ENCODE measurements around the gene SCN3B. TPM values are rescaled to one million over a fixed set of nuclear protein-coding genes. Genes with fewer than 3 reads are reported as not detected.

SCN3B gene
- total RNA-seq, 1 experiment from 2014 or later, result not detected

DNA sequence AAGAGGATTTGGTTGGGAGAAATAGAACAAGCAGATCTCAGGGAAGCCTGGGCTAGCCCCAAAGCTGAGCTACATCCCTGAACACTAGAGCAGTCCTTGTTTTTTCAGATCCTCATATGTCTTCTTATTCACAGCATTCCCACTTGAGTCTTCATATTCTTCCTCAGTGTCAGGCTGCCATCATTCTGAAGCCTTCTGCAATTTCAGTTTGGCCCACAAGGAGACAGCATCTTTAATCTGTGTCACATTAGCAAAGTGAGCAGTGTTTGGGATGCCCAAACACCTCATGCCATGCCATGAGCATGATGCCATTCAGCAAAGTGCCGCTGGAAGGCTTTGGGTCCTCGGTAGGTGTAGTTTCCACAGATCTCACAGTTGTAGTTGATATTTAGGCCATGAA lies 56.6 kb downstream of the SCN3B start:
- DNase-seq (ENCODE audit: low read depth), result no peak

- DNase-seq (ENCODE audit: low read depth), result no peak
These were observed 59.5 kb downstream of the SCN3B start for GRCh38 chr11:123594921-123595320.

DNA sequence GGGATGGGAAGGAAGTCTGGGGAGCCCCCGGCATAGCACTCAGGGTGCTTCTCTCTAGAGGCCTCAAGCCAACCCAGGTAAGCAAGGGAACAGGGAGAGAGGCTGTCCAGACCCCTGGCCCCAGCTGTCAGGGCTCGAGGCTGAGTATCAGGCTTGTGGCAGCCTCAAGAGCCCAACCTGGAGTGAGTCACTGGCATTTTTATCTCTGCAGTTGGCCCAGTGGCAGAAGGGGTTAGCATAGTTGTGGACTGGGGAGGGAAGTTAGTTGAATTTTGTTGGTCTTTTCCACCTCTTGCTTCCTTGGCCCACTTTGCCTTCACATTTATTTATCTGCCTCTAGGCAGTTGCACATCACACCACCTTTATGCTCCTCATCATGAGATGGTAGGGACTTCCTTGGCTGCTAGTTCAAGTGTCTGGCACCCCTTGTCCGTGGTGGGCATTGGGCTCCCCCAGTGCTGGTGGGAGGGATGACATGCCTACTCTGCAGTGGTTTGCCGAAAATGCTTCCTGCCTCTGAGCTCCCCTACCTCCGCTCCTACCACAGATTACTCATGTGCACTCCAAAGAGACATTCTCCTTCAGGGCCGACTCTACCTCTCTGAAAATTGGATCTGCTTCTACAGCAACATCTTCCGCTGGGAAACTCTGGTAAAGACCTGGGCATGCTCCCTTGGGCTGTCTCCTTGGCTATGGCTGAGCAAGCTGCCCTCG lies 60.1 kb downstream of the SCN3B start:
- DNase-seq (ENCODE audit: low read depth), result peak; percentile 76

- DNase-seq (ENCODE audit: low read depth), result no peak
These were observed 60.9 kb downstream of the SCN3B start for GRCh38 chr11:123593570-123593969.

DNA sequence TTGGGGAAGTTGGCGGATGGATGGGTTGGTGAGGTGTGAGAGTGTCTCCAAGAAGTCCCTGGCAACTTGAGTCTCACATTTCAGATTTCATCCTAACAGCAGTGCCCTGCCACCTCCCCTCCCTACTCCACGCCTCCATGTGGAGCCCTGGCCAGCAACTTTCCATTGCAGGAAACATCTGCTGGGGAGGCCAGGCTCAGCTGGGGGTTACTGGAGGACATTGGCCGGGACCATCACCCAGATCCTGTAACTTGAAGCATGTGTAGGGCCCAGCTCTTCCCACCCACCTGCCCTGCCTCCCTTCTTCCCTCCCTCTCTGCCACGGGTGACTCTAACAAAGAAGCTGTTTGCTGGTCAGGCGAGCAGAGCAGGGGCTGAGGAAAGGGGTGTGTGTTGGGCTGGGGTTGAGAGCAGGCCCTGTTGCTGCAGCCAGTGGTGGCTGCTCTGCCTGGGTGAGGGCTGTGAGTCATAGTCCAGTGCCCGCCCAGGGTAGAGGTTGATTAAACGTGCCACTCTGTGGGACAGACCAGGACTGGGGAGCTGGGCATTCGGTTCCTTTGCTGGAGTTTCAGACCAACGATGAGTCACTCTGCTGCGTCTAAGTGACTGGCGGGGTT lies 64.0 kb downstream of the SCN3B start:
- DNase-seq (ENCODE audit: low read depth), result peak; percentile 96

DNA sequence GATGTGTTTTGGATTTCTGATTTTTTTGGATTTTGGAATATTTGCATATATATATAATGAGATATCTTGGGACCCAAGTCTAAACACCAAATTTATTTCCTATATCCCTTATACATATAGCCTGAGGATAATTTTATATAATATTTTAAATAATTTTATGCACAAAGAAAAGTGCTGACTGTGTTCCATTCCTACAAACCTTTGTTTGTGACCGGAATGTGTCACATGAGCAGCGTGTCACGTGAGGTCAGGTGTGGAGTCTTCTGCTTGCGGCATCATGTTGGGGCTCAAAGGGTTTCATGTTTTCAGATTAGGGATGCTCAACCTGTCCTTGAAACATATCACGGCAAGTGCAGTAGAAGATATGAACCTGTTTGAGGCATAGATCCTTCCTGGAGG lies 65.6 kb downstream of the SCN3B start:
- no peak for DNase-seq (ENCODE audit: low read depth)

DNA sequence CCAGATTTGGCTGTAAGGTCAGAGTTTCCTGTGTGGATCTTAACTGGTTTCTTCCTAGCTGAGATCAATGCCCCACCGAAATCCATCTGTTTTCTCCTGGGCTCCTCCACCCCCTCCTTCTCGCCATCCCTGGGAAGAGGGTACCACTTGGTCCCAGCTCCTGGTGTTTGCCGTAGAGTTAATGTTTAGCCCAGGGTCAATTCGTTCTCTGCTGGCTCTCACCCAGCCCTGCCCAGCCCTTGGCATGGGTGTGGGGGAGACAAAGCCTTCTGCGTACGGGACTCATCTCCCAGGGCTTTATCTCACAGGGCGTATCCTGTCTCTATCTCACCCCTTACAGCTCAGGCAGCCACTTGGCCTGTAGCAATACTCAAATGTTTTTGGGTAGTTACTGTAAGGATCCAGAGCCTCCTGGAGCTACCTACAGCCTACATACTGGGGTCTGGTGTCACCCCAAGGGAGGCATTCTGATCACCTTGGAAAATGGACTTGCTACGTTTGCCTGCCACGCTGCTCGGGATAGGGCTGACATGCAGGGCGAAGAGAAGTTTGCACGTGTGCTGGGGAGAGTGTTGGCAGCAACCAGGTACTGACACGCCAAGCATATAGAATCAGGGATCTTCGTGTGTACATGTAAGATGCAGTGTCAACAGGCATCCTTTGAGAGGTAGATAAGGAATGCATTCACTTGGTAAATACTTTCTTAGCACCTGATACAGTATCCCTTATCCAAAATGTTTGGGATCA lies 66.1 kb downstream of the SCN3B start:
- no peak for DNase-seq (ENCODE audit: low read depth)

GRCh38 chr11:123587559-123587958 lies 66.9 kb downstream of the SCN3B start:
- no peak for DNase-seq (ENCODE audit: low read depth)

- DNase-seq (ENCODE audit: low read depth), result peak; percentile 27
These were observed 67.4 kb downstream of the SCN3B start for GRCh38 chr11:123587044-123587443.

GRCh38 chr11:123586568-123586967 lies 67.9 kb downstream of the SCN3B start:
- DNase-seq (ENCODE audit: low read depth), result no peak

GRCh38 chr11:123585706-123586105 lies 68.7 kb downstream of the SCN3B start:
- DNase-seq (ENCODE audit: low read depth), result no peak

GRCh38 chr11:123585206-123585605 lies 69.2 kb downstream of the SCN3B start:
- DNase-seq (ENCODE audit: low read depth), result no peak

- DNase-seq (ENCODE audit: low read depth), result no peak
These were observed 69.7 kb downstream of the SCN3B start for GRCh38 chr11:123584737-123585136.

DNA sequence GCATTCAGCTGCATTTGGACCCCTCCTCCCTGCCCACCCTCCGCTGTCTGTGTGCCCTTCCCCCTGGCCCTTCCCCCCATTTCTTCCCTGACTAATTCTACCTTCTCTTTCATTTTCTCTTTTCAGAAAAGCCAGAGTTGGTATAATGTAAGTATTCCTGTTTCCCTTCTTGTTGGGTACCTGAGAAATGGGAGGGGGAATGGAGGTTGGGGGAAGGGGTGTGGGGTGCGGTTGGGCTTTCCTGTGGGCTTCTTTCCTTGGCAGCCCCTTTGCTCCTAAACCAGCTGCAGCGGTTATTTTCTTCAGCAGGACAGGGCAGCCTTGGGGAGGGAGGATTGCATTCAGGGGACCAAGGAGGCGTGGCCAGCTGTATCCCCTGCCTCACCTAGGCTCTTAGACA lies 70.2 kb downstream of the SCN3B start:
- no peak for DNase-seq (ENCODE audit: low read depth)

DNA sequence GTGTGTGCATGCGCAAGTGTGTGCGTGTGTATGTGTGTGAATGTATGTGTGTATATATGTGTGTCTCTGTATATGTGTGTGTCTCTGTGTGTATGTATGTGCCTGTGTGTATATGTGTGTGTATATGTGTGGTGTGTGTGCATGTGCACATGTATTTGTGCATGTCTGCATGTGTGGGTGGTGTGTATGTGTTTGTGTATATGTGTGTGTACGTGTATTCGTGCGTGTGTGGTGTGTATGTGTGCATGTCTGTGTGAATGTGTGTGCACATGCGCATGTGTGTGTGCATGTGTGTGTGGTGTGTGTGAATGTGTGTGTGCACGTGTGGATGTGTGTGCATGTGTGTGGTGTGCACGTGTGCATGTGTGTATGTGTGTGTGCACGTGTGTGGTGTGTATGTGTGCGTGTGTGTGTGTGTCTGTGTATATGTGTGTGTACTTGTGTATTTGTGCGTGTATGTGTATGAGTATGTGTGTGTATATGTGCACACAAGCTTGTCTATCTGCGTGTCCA lies 71.4 kb downstream of the SCN3B start:
- DNase-seq (ENCODE audit: low read depth), result no peak

DNA sequence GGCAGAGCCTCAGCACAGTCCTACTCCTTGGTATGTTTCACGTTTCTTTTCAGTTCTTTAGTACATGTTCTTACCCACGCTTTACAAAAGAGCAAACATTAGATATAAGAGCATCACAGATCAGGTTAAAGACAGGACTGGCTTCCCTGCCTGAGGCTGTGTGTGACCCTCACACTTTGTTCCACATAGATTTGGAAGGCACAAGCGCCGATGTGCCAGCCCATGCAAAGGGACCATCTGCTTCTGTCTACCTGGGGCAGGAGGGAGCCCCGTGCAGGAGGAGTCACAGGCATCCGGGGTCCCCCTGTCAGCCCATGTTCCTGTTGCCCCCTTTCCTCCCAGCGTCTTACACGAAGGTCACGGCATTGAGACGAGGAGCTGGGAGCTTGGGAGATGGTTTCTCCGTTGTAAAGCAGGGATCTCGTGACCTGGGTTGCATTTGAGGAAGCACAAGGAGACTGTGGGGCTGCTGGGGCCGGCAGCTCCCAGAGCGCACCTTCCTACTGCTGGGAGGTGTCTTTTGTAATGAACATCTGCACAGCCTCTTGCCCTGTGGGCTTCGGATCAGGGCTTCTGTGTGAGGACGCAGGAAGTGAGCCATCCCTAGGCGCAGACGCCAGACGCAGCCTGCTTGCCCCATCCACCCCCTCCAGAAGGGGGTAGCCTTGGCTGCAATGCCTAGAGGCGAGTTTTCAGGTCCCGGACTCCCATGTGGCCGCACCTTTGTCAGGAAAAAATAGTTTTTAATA lies 72.6 kb downstream of the SCN3B start:
- no peak for DNase-seq (ENCODE audit: low read depth)

GRCh38 chr11:123580557-123581275 lies 73.7 kb downstream of the SCN3B start:
- peak; percentile 43 for DNase-seq (ENCODE audit: low read depth)

GRCh38 chr11:123580137-123580536 lies 74.3 kb downstream of the SCN3B start:
- no peak for DNase-seq (ENCODE audit: low read depth)

- no peak for DNase-seq (ENCODE audit: low read depth)
These were observed 75.0 kb downstream of the SCN3B start for GRCh38 chr11:123579482-123579812.

All from RPMI7951 (cell line).